HG03469 (cell line): ENCODE data around the gene PARD3B.

Experiments used
- ATAC-seq: cut with Tn5 transposase; IDR thresholded peaks from one replicate; pipeline ENCODE4 v1.9.1; 2021; ENCODE audit warnings: mild to moderate bottlenecking, moderate library complexity, moderate number of reproducible peaks; ENCODE audit not compliant: unreplicated experiment

PARD3B gene

GRCh38 chr2:205169464-205169863 is 624.2 kb downstream of the PARD3B start:
- ATAC-seq: no peak

DNA sequence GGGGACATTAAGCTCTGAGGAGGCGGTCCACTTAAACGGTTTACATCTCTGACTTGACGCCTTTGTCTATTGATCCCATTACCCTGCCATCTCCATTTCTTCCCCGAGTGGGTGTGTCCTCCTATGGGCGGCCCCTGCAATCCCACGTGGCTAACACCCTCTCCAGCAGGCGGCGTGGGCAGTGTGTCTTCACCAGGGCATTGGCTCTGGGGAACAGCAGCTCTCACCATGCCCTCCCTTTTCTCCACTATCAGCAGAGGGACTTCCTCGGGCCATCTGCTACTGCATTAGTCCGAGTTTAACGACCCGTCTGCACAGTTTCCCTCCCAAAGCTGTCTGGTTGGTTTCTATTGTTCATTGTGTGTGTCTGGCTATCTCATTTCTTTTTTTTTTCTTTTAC is 625.1 kb downstream of the PARD3B start:
- ATAC-seq: no peak

DNA sequence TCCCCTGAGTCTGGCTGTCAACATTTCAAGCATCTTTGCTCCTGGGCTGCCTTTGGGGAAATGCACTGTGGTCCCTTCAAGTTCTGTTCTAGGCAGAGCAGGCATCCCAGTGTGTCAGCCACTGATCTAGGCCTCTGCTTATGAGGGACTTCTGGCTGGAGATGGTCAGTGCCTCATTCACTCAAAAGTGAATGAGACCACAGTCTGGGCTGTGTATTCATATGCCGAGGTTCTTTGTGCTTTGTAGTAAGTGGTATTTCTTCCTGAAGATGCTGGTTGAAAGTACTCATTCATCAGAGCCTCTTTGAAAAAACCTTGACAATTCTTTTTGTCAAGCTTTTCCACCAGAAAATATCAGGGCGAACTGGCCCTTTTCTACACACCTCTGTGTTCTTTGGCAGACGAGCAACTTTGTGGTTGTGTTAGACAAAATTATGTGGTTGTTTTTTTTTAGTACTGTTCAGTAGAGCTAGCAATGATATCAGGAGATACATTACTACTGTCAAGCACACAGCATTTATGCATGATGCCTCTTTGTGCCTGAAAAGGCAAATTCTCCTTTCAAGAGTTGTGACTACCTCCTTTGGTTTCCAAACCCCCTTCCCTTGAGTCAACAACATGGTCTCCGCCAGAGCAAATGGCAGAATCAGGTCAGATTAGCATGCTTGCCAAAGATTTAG is 626.1 kb downstream of the PARD3B start:
- no peak for ATAC-seq

- no peak for ATAC-seq
These were observed 630.6 kb downstream of the PARD3B start for GRCh38 chr2:205175831-205176230.

DNA sequence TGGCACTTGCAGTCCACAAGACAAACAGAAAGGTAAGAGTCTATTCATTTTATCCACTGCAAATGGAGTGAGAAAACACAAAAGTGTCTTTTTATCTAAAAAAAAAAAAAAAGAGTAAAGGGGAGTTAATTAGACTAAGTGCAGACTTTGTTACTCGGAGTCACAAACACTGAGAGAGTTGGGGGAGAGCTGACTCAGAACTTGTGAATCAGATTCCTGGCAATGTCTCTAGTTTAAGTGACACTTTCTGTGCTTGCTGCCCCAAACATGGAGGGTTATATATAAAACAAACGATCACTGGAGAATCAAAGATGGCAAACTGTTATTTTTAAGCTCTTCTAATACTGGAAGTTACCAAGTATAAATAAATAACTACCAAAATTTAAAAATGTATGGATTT is 631.3 kb downstream of the PARD3B start:
- no peak for ATAC-seq

DNA sequence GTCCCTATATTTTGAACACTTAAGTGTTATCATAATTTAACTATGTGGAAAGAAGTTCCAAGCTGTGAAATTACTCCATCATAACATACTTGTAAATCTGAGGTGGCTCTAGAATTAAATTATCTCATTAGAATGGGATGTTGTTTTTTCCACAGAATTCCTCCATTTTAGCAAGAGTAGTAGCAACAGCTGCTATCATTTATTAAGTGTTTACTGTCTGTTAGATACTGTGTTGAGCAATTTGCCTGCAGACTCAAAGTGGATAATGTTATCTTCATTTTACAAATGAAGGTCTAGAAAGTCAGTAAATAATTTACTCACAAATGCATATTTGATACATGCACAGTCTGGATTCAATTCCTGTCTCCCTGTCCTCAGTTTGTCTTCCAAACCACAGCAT is 632.3 kb downstream of the PARD3B start:
- no peak for ATAC-seq

- ATAC-seq: no peak
These were observed 635.5 kb downstream of the PARD3B start for GRCh38 chr2:205180730-205181129.

GRCh38 chr2:205187731-205188130 is 642.5 kb downstream of the PARD3B start:
- no peak for ATAC-seq

- no peak for ATAC-seq
These were observed 643.2 kb downstream of the PARD3B start for GRCh38 chr2:205188239-205189138.

DNA sequence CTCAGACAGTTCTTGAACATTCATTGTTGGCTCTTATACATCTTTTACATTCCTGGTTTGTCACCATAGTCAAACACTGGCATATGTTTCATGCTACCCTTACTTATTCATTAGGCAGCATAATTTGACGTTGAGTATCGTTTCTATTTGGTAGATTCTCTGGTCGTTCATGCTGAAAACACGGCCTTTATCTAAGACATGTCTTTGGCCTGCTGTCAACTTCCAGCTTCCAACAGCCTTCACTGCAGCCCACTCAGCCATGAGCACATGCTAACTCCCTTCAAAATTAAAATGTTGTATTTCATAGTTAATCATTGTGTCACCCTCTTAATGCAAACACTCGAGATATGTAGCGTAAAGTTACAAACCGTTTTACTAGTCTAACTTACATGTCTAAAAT is 644.0 kb downstream of the PARD3B start:
- ATAC-seq: no peak

DNA sequence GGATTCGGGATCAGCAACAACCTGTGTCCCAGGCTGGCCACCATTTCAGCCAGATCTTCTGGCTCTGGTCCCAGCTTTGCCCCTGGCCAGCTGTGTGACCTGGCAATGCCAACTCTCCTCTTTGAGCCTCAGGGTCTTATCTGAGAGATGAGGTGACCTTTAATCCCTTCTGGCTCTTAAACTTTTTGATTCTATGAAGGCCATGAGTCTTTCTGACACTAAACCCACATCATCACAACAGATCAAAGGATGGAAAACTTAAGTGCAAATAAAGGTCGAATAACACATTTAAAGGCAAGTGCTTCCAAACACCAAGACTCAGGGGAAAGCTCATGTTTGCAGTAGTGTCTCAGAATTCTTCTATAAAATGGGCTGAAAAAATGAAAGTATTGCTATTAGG is 645.3 kb downstream of the PARD3B start:
- ATAC-seq: no peak

DNA sequence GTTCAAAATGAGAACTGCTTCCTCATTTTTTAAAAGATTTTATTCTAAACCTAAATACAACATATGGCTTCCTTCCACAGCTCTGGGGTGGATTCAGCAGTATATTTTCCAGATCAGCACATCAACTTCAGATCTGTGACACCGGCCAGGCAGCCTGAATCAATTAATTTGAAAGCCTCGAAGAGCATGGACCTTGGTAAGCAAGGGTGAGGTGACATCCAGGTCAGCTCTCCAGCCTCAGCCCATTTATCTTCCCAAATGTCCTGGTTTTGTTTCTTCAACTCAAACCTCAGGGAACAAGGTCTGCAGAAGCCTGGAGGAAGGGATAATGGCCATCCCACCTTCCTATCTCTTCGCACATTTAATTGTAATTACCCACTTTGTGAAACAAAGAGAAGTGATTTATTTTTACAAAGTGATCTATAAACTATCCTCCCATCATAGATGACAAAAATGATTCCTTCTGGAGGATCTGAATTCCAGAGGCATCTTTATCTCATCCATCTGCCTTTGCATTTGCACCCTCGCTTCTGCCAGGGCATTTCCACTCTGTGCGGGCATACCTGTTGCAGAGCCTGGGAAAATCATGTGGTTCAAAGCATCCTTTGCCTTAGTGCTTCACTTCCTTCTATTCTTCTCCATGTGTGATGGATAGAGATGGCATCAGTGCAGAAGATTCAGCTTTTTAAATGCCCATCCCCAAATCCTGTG is 648.0 kb downstream of the PARD3B start:
- ATAC-seq: no peak

GRCh38 chr2:205193836-205194228 is 648.6 kb downstream of the PARD3B start:
- no peak for ATAC-seq

GRCh38 chr2:205197468-205198139 is 652.3 kb downstream of the PARD3B start:
- no peak for ATAC-seq

DNA sequence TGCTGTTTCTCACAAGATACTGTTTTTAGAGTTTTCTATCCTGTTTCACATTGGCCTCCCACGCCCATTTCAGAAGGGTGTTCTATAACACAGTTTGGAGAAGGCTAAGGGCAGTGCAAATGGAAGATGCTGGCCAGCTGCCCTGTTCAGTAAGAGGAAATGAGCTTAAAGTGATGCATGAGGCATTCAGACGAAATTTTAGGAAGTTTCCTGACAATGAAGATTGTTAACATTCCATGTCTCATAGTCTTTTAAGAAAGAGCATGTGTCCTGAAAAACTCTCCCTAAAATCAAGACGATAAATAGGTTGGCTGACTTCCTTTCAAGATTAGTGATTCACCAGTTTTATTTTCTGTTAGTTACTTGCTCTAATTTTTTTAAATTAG is 652.9 kb downstream of the PARD3B start:
- no peak for ATAC-seq

DNA sequence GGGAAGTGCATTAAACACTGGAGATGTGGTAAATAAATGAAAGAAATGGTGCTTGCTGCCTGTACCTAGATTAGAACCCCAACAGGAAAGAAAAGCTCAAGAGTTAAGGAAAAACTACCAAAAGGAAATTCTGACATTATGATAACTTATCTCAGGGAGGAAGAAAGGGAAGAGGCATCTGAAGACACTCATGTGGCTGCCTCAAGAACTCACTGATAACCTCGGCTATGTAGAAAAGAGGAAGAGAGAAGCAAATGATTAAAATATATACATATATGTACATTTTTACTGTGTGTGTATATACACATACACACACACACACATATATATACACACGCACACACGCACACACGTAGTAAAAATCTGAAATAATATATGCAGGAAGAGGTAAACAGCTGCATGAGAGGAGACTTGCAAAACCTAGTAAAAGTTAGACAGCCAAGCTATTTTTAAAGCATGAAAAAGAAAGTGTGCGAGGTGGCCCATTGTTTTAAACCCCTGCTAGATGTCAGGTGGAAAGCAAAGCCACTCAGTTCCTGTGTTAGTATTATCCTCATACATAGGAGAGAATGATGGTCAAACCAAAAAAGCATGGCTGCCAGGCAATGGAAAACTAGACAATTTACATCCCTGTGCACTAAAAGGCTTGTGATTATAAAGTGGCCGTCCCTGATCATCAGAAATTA is 654.0 kb downstream of the PARD3B start:
- ATAC-seq: no peak

GRCh38 chr2:205210494-205210893 is 665.2 kb downstream of the PARD3B start:
- no peak for ATAC-seq

DNA sequence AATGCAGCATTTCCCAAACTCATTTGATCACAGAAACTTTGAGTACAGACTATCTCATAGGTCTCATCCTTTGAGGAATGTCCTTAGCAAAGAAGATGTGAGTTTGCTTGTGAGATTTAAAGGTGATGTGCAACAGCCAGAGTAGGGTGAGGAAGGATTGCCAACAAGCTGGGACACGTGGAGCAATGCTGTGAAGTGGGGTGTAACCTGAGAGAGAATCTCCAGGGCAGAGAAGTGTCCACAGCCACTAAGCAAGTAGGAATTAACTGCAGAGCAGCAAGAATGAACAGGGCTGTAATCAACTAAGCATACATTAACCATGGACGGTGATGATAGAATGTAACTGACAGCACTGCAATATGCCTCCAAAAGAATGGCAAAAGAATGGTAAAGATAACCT is 667.1 kb downstream of the PARD3B start:
- ATAC-seq: no peak

DNA sequence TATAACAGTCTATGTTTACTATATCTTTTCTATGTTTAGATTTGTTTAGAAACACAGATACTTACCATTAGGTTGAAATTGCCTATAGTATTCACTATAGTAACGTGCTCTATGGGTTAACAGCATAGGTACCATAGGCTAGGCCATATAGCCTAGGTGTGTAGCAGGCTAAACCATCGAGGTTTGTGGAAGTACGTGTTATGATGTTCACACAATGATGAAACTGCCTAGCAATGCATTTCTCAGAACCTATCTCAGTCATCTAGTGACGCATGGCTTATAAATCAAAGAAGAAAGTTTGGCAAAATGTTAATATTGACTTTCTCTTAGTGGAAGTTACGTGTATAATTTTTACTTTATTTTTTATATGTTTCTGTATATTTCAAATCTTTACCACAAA is 670.8 kb downstream of the PARD3B start:
- no peak for ATAC-seq

- ATAC-seq: no peak
These were observed 671.3 kb downstream of the PARD3B start for GRCh38 chr2:205216580-205216979.

DNA sequence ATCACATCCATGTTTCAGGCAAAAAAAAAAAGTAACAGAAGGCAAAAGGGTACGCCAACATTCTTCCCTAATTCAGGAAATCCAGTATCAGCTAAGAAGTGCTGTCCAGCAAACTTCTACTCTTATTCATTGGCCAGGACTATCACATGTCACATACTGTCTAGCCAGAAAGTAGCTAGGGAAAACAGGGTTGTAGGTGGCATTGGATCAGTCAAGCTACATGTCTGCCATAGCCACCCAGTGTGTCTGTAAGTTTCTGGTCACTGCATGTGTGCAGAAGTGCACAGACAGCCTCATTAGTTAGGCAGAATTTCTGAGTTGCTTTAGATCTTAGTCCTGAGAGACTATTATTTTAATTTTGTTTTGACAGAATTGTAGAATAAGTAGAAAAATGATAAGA is 671.7 kb downstream of the PARD3B start:
- ATAC-seq: no peak
